Activated naive CD8-positive, alpha-beta T cell treated with anti-CD3 and anti-CD28 coated beads, Interleukin-2, amount 10 ng/mL, durations not matched to agents 7 days and 5 days (primary cell): ENCODE data around the gene KIF14. TPM values are rescaled to one million over a fixed set of nuclear protein-coding genes. Genes with fewer than 3 reads are reported as not detected.
"Not testable (repeated sequence)": the region's sequence is repeated elsewhere in the genome, so short reads cannot be mapped to it uniquely, and the experiment has no call there.

Experiments used
- ATAC-seq: fragments of 150-1000 bp; cut with Tn5 transposase; one replicate; pipeline ENCODE4 v1.10.0; 2021; ENCODE audit warnings: low read depth, moderate library complexity
- POLR2A ChIA-PET: fragments of 350-600 bp; sonication (Branson Sonifier 250); formaldehyde crosslinking; loops from one replicate; lab custom pipeline; 2021; ENCODE audit warnings: antibody characterized with exemption; lab: Charles Lee
- DNase-seq: peaks from one replicate; pipeline ENCODE4 v3.0.0; 2021
- H3K27ac Mint-ChIP-seq: one replicate; pipeline ENCODE4 v1.8.0; 2022; ENCODE audit warnings: mild to moderate bottlenecking, mixed read lengths
- H3K27me3 Mint-ChIP-seq: one replicate; pipeline ENCODE4 v1.8.0; 2022; ENCODE audit warnings: mild to moderate bottlenecking, moderate library complexity, mixed read lengths
- H3K36me3 Mint-ChIP-seq: one replicate; pipeline ENCODE4 v1.8.0; 2021; ENCODE audit warnings: mild to moderate bottlenecking, mixed read lengths
- H3K4me1 Mint-ChIP-seq: one replicate; pipeline ENCODE4 v1.8.0; 2021; ENCODE audit warnings: mixed read lengths
- H3K4me3 Mint-ChIP-seq: one replicate; pipeline ENCODE4 v1.8.0; 2022; ENCODE audit warnings: mild to moderate bottlenecking, moderate library complexity, mixed read lengths
- H3K9me3 Mint-ChIP-seq: one replicate; pipeline ENCODE4 v1.8.0; 2021; ENCODE audit warnings: mixed read lengths
- total RNA-seq, 2 experiments: library from RNA; stranded (reverse); gene quantifications; one replicate each; pipeline ENCODE4 v1.2.3, GENCODE V29; 2021

Gene KIF14
- total RNA-seq, 2 experiments from 2014 or later, result 20.1 to 20.3 TPM

- no peak for ATAC-seq
- Mint-ChIP-seq H3K9me3 (no peaks in the 10 kb centered on the region), H3K4me3 (no peak overlapping the region), H3K36me3 (no peaks in the 10 kb centered on the region), H3K27me3 (peaks cover 3% of the 10 kb centered on the region), H3K27ac (no peak overlapping the region), H3K4me1 (peaks cover 8% of the 10 kb centered on the region)
- POLR2A ChIA-PET, result no interaction called here
- no peak for DNase-seq
Observed at GRCh38 chr1:200525090-200525987, 95.2 kb downstream of the KIF14 start.

GRCh38 chr1:200524551-200524950 is 96.0 kb downstream of the KIF14 start:
- H3K36me3 Mint-ChIP-seq, H3K27ac Mint-ChIP-seq, H3K27me3 Mint-ChIP-seq, DNase-seq, ATAC-seq, H3K4me1 Mint-ChIP-seq, POLR2A ChIA-PET, H3K4me3 Mint-ChIP-seq, H3K9me3 Mint-ChIP-seq: not testable (repeated sequence)

GRCh38 chr1:200524092-200524491 is 96.5 kb downstream of the KIF14 start:
- no peaks in the 10 kb centered on the region for H3K9me3 Mint-ChIP-seq

GRCh38 chr1:200520735-200521134 is 99.8 kb downstream of the KIF14 start:
- Mint-ChIP-seq H3K36me3 (no peaks in the 10 kb centered on the region), H3K4me3 (no peak overlapping the region), H3K27ac (no peak overlapping the region), H3K9me3 (no peaks in the 10 kb centered on the region), H3K4me1 (peaks cover 2% of the 10 kb centered on the region), H3K27me3 (peaks cover 3% of the 10 kb centered on the region)
- POLR2A ChIA-PET, result no interaction called here
- ATAC-seq, result no peak
- no peak for DNase-seq

More at GRCh38 chr1:200524092-200524491, 96.5 kb downstream of the KIF14 start:
- Mint-ChIP-seq H3K27me3 (peaks cover 3% of the 10 kb centered on the region), H3K4me3 (no peak overlapping the region), H3K4me1 (peaks cover 3% of the 10 kb centered on the region), H3K27ac (no peak overlapping the region), H3K36me3 (no peaks in the 10 kb centered on the region)
- ATAC-seq (no peak), DNase-seq (no peak)
- POLR2A ChIA-PET, result no interaction called here

DNA sequence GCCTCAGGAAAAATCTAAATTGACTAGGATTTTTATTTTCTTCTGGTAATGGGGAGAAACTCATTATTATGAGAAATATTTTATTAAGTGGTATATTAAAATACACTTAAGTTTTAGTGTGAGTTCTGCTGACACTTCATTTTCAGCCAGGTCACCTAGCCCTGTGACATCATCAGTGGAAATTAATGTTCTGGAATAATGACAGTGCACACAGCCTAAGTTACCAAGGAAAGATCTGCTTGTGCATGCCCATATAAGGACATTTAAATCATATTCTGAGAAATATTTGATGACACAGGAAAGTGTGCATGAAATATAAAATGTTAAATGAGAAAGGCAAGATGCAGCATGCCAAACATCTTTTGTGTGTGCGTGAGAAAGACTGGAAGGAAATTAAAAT is 102.0 kb downstream of the KIF14 start:
- H3K27me3 Mint-ChIP-seq, result peaks cover 3% of the 10 kb centered on the region
- H3K36me3 Mint-ChIP-seq, result no peaks in the 10 kb centered on the region
- H3K4me1 Mint-ChIP-seq, result peaks cover 2% of the 10 kb centered on the region
- POLR2A ChIA-PET, result no interaction called here
- H3K9me3 Mint-ChIP-seq, result no peaks in the 10 kb centered on the region
- no peak overlapping the region for H3K4me3 Mint-ChIP-seq
- ATAC-seq (no peak), DNase-seq (no peak)
- no peak overlapping the region for H3K27ac Mint-ChIP-seq

- ATAC-seq (no peak), DNase-seq (no peak)
- Mint-ChIP-seq H3K27ac (no peak overlapping the region), H3K36me3 (no peaks in the 10 kb centered on the region), H3K9me3 (no peaks in the 10 kb centered on the region), H3K27me3 (peaks cover 20% of the 10 kb centered on the region), H3K4me3 (no peak overlapping the region), H3K4me1 (peaks cover 3% of the 10 kb centered on the region)
- POLR2A ChIA-PET, result no interaction called here
Observed at GRCh38 chr1:200512191-200512590, 108.4 kb downstream of the KIF14 start.

- H3K4me1 Mint-ChIP-seq, result peaks cover 3% of the 10 kb centered on the region
- no peaks in the 10 kb centered on the region for H3K36me3 Mint-ChIP-seq
- DNase-seq, result no peak
- POLR2A ChIA-PET, result no interaction called here
- no peaks in the 10 kb centered on the region for H3K9me3 Mint-ChIP-seq
- peaks cover 25% of the 10 kb centered on the region for H3K27me3 Mint-ChIP-seq
- H3K4me3 Mint-ChIP-seq, result no peak overlapping the region
- H3K27ac Mint-ChIP-seq, result no peak overlapping the region
- ATAC-seq, result peak; percentile 75
Observed at GRCh38 chr1:200510228-200510623, 110.3 kb downstream of the KIF14 start.

GRCh38 chr1:200506471-200506870 is 114.1 kb downstream of the KIF14 start:
- DNase-seq (no peak), ATAC-seq (no peak)
- no peak overlapping the region for H3K27ac Mint-ChIP-seq
- POLR2A ChIA-PET, result no interaction called here
- peaks cover 3% of the 10 kb centered on the region for H3K4me1 Mint-ChIP-seq
- no peaks in the 10 kb centered on the region for H3K9me3 Mint-ChIP-seq
- no peaks in the 10 kb centered on the region for H3K36me3 Mint-ChIP-seq
- no peak overlapping the region for H3K4me3 Mint-ChIP-seq
- peaks cover 16% of the 10 kb centered on the region for H3K27me3 Mint-ChIP-seq

GRCh38 chr1:200505257-200505656 is 115.3 kb downstream of the KIF14 start:
- Mint-ChIP-seq H3K9me3 (no peaks in the 10 kb centered on the region), H3K27me3 (peaks cover 11% of the 10 kb centered on the region), H3K4me1 (peaks cover 2% of the 10 kb centered on the region), H3K27ac (no peak overlapping the region), H3K4me3 (no peak overlapping the region), H3K36me3 (no peaks in the 10 kb centered on the region)
- DNase-seq, result no peak
- ATAC-seq, result no peak
- POLR2A ChIA-PET, result no interaction called here

Other genes starting within 250 kb of the KIF14 start
- 10 to 100 TPM; 17.2 to 18.1 TPM for gene ZNF281, start 210.7 kb downstream of the KIF14 start, total RNA-seq
- 10 to 100 TPM; 28.1 to 33.9 TPM for gene DDX59, start 49.2 kb upstream of the KIF14 start, total RNA-seq
- gene CAMSAP2, start 118.1 kb upstream of the KIF14 start, total RNA-seq, result 1 to 10 TPM in 1 of 2 experiments, under 1 TPM in 1; 0.83 to 1.2 TPM